Measurements from ENCODE around the gene RRP9. TPM values are rescaled to one million over a fixed set of nuclear protein-coding genes. Genes with fewer than 3 reads are reported as not detected.
A peak's percentile ranks its signal among the peaks of the same experiment; 100 is the strongest.

The RRP9 gene
- total RNA-seq, 6 experiments from 2014 or later, result 5.2 to 10.8 (median 7.6) TPM

DNA sequence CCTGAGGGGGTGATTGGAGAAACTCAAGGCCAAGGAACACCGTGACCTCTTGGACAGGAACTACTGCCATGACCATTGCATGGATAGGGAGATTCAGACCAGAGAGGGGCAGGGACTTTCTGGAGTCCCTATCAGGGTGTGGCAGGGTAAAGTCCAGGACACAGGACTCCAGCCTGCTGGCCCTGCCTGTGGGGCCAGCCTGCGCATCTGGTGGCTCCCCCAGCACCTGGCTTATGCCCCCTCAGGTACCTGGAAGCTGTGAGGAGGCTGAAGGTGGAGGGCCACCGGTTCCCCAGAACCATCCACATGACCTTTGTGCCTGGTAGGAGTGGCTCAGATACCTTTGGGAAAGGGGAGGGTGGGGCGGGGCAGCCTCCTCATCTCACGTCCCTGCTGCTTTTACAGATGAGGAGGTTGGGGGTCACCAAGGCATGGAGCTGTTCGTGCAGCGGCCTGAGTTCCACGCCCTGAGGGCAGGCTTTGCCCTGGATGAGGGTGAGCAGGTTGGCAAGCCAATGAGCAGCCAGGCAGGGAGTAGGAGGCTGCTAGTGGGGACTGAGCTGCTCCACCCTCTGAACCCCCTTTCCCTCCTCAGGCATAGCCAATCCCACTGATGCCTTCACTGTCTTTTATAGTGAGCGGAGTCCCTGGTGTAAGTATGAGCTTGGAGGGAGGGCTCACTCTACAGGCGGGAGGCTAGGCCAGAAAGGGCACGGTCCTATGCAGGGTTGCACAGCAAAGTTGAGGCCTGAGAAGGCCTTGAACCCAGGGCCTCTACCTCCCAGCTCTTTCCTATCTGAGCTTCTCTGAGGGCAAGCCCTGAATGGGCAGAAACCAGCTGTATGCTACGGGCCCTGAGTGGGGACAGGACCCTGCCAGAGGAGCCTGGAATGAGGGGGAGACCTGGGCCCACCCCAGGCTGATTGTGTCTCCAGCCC lies 44.6 kb upstream of the RRP9 start:
- H3K27me3 ChIP-seq, result no peaks in the 10 kb centered on the region
- no peak for TF ChIP-seq POLR2A (IDR thresholded peaks at IDR 0.05)
- TF ChIP-seq, protein P1, sequence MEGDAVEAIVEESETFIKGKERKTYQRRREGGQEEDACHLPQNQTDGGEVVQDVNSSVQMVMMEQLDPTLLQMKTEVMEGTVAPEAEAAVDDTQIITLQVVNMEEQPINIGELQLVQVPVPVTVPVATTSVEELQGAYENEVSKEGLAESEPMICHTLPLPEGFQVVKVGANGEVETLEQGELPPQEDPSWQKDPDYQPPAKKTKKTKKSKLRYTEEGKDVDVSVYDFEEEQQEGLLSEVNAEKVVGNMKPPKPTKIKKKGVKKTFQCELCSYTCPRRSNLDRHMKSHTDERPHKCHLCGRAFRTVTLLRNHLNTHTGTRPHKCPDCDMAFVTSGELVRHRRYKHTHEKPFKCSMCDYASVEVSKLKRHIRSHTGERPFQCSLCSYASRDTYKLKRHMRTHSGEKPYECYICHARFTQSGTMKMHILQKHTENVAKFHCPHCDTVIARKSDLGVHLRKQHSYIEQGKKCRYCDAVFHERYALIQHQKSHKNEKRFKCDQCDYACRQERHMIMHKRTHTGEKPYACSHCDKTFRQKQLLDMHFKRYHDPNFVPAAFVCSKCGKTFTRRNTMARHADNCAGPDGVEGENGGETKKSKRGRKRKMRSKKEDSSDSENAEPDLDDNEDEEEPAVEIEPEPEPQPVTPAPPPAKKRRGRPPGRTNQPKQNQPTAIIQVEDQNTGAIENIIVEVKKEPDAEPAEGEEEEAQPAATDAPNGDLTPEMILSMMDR (IDR thresholded peaks at IDR 0.05), result no peak
- peaks cover 0 to 27% (median 7%) of the 10 kb centered on the region in 4 donors for H3K4me1 ChIP-seq
- H3K9me3 ChIP-seq, result no peaks in the 10 kb centered on the region
- 67% methylated on average over 4 of the region's 12 CpGs for WGBS (ENCODE audit: insufficient coverage, low coverage, low lambda C conversion rate, missing lambda C conversion rate)
- H3K36me3 ChIP-seq, result peaks cover 0 to 3% (median 0%) of the 10 kb centered on the region in 4 donors
- DNase-seq (no peak), ATAC-seq (peak in 1 of 4 donors; percentile 3)
- no peak overlapping the region for H3K27ac ChIP-seq
- intact Hi-C loops (cut with DNase I), result loop anchor here in 1 of 2 donors (5.0 kb wide), 1 partner anchor 44 kb away; the partner anchor contains the start of genes PARP3 and RRP9
- H3K4me3 ChIP-seq, result no peak overlapping the region

DNA sequence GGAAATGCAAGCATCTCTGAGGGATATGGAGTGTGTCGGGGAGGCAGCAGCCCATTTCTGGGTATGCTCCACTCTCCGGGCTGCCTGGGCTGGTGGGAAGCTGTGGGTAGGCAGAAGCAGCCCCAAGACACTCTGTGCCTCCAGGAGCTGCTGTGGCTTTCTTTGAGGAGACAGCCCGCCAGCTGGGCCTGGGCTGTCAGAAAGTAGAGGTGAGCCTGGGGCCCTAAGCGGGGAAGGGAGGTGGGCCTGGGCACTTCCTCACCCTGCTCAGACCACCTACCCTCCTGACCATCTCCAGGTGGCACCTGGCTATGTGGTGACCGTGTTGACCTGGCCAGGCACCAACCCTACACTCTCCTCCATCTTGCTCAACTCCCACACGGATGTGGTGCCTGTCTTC lies 43.4 kb upstream of the RRP9 start:
- DNase-seq (no peak), ATAC-seq (no peak)
- H3K36me3 ChIP-seq, result peaks cover 0 to 3% (median 0%) of the 10 kb centered on the region in 4 donors
- WGBS (ENCODE audit: insufficient coverage, low coverage, low lambda C conversion rate, missing lambda C conversion rate), result no CpG with 5 or more reads among the region's 6 CpGs
- peak overlapping the region in 2 of 3 donors; percentile 83 to 91 for H3K27ac ChIP-seq
- H3K4me3 ChIP-seq, result no peak overlapping the region
- intact Hi-C loops (cut with DNase I), result loop anchor here in 1 of 2 donors (5.0 kb wide), 1 partner anchor 43 kb away; the partner anchor contains the start of genes PARP3 and RRP9
- no peaks in the 10 kb centered on the region for H3K27me3 ChIP-seq
- H3K9me3 ChIP-seq, result no peaks in the 10 kb centered on the region
- TF ChIP-seq, protein P1 (IDR thresholded peaks at IDR 0.05), result no peak
- TF ChIP-seq POLR2A (IDR thresholded peaks at IDR 0.05), result no peak
- H3K4me1 ChIP-seq, result peaks cover 0 to 28% (median 7%) of the 10 kb centered on the region in 4 donors

DNA sequence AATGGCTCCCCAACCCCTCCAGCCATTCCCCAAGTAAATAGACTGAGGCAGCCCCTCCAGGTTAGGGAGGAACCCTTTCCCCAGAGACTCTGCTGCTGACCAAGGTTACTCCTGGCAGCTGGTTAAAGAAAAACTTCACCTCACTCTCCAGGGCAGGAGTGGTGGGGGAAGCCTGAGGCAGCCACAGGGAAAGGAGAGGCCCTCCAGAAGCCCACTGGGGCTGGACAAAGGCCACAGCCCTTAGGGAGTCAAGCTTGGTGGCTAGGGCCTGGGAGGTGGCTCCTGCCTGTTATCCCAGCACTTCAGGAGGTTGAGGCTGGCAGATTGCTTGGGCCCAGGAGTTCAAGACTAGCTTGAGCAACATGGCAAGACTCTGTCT lies 42.6 kb upstream of the RRP9 start:
- intact Hi-C loops (cut with DNase I), result no loop called here
- H3K27me3 ChIP-seq, result no peaks in the 10 kb centered on the region
- H3K36me3 ChIP-seq, result peaks cover 0 to 3% (median 0%) of the 10 kb centered on the region in 4 donors
- no peaks in the 10 kb centered on the region for H3K9me3 ChIP-seq
- DNase-seq, result no peak
- H3K4me1 ChIP-seq, result peaks cover 0 to 28% (median 7%) of the 10 kb centered on the region in 4 donors
- ATAC-seq, result no peak
- TF ChIP-seq, protein P1 (IDR thresholded peaks at IDR 0.05), result no peak
- no peak for TF ChIP-seq POLR2A (IDR thresholded peaks at IDR 0.05)
- peak overlapping the region; percentile 55 to 80 (median 64) for H3K4me3 ChIP-seq
- H3K27ac ChIP-seq, result peak overlapping the region; percentile 74 to 91 (median 83)

DNA sequence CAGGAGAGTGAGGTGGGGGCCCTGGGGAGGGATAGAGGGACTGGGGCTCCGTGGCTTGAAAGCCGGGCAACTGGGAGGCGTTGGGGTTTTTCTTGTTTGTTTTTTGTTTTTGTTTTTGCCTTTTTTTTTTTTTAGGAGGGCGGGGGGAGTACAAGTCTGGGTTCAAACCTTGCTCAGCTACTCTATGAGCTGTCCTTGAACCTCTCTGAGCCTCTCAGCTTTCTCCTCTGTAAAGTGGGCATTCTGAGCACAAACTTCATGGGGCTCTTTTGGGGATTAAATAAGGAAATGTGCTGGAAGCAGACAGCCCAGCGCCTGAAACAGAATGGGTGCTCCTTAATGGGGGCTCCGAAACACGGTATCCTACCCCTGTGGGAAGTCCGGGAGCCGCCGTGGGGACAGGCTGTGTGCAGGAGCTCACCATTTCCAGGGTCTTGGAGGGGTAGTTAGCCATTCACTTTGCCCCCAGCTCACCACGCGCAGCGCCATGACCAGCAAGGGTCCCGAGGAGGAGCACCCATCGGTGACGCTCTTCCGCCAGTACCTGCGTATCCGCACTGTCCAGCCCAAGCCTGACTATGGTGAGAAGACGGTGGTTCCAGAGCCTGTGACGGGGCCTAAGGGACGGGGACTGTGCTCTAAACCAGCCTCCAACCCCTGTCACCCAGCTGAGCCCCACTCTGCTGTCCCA lies 42.0 kb upstream of the RRP9 start:
- 41% methylated on average over 22 of the region's 22 CpGs for WGBS (ENCODE audit: insufficient coverage, low coverage, low lambda C conversion rate, missing lambda C conversion rate)
- H3K36me3 ChIP-seq, result peaks cover 0 to 3% (median 0%) of the 10 kb centered on the region in 4 donors
- intact Hi-C loops (cut with DNase I), result no loop called here
- peak in 2 of 4 donors; percentile 4 to 21 for ATAC-seq
- H3K4me1 ChIP-seq, result peaks cover 0 to 28% (median 7%) of the 10 kb centered on the region in 4 donors
- no peak for DNase-seq
- peak overlapping the region; percentile 74 to 91 (median 83) for H3K27ac ChIP-seq
- peak; percentile 70 for TF ChIP-seq POLR2A (IDR thresholded peaks at IDR 0.05)
- TF ChIP-seq, protein P1 (IDR thresholded peaks at IDR 0.05), result no peak
- H3K4me3 ChIP-seq, result peak overlapping the region; percentile 55 to 80 (median 64)
- no peaks in the 10 kb centered on the region for H3K27me3 ChIP-seq
- no peaks in the 10 kb centered on the region for H3K9me3 ChIP-seq
